ENCODE results near the gene SH3GL1. TPM values are rescaled to one million over a fixed set of nuclear protein-coding genes. Genes with fewer than 3 reads are reported as not detected.

The SH3GL1 gene
- polyA plus RNA-seq, 1 donor = 54.0 TPM

DNA sequence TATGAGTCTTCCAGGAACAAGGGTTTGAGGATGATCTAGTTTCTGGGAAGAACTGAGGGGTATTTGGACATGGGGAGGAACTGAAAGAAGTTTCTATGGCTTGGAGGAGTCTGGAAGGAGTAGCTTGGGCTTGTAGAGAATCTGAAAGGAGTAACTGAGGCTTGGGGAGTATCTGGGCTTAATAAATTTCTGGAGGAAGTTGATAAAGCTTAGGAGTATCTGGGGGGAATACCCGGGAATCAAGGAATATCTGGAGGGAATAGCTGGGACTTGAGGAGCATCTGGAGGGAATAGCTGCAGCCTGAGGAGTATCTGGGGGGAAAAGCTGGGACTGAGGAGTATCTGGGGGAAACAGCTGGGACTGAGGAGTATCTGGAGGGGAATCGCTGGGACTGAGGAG is 79.9 kb downstream of the SH3GL1 start:
- DNase-seq = no peak

DNA sequence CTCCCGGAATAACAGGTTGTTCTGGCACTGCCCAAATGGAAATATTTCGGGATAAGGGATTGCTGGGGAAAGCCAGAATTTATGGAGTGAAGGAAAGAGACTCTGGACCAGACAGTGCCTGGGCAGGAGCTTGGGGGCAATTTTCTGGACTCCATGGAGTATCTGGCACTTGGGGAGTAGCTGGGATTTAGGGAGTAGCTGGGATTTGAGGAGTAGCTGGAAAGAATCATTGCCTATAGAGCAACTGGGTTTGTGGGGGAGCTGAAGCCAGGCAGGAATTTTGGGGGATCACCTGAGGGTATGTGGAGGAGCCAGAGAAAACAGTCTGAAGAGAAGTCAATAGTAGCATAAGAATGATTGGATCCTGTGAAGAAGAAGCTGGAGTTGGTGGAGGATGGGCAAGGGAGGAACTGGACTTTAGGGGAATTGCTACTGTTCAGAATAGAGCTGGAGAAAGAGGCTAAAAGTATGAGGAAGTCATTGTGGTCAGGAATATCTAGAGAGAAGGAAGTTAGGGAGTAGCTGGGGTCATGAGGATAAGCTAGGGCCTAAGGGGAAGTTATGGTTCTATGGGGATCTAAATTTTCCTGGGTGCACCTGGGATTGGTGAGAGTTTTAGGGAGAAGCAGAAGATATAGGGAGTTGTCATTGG is 81.2 kb downstream of the SH3GL1 start:
- DNase-seq = no peak

- DNase-seq = no peak
These were observed 81.9 kb downstream of the SH3GL1 start for GRCh38 chr19:4318460-4318859.

GRCh38 chr19:4316956-4317355 is 83.4 kb downstream of the SH3GL1 start:
- DNase-seq = no peak

- DNase-seq = no peak
These were observed 86.4 kb downstream of the SH3GL1 start for GRCh38 chr19:4313847-4314490.

Other genes starting within 250 kb of the SH3GL1 start
- gene CREB3L3, start 246.9 kb downstream of the SH3GL1 start, polyA plus RNA-seq (ENCODE audit: insufficient read length) = 1.00 TPM
- 16.3 TPM for gene SIRT6, start 218.0 kb downstream of the SH3GL1 start, polyA plus RNA-seq (ENCODE audit: insufficient read length)
- 1.4 TPM for gene ANKRD24, start 217.9 kb downstream of the SH3GL1 start, polyA plus RNA-seq (ENCODE audit: insufficient read length)
- 0.35 TPM for gene EBI3, start 171.0 kb downstream of the SH3GL1 start, polyA plus RNA-seq (ENCODE audit: insufficient read length)
- gene YJU2, start 153.5 kb downstream of the SH3GL1 start, polyA plus RNA-seq (ENCODE audit: insufficient read length) = 16.6 TPM
- gene SHD, start 121.3 kb downstream of the SH3GL1 start, polyA plus RNA-seq (ENCODE audit: insufficient read length) = 2.4 TPM
- gene TMIGD2, start 98.2 kb downstream of the SH3GL1 start, polyA plus RNA-seq (ENCODE audit: insufficient read length) = 0.42 TPM
- gene FSD1, start 95.9 kb downstream of the SH3GL1 start, polyA plus RNA-seq (ENCODE audit: insufficient read length) = 7.2 TPM
- 23.3 TPM for gene STAP2, start 61.7 kb downstream of the SH3GL1 start, polyA plus RNA-seq (ENCODE audit: insufficient read length)
- gene MPND, start 57.0 kb downstream of the SH3GL1 start, polyA plus RNA-seq (ENCODE audit: insufficient read length) = 23.2 TPM
- 33.5 TPM for gene CHAF1A, start 2.1 kb upstream of the SH3GL1 start, polyA plus RNA-seq (ENCODE audit: insufficient read length)
- 90.3 TPM for gene UBXN6, start 57.2 kb upstream of the SH3GL1 start, polyA plus RNA-seq (ENCODE audit: insufficient read length)
- 58.8 TPM for gene HDGFL2, start 71.8 kb upstream of the SH3GL1 start, polyA plus RNA-seq (ENCODE audit: insufficient read length)
- 1.3 TPM for gene PLIN4, start 117.9 kb upstream of the SH3GL1 start, polyA plus RNA-seq (ENCODE audit: insufficient read length)
- 5.3 TPM for gene PLIN5, start 134.7 kb upstream of the SH3GL1 start, polyA plus RNA-seq (ENCODE audit: insufficient read length)
- gene LRG1, start 139.5 kb upstream of the SH3GL1 start, polyA plus RNA-seq (ENCODE audit: insufficient read length) = 0.90 TPM
- 1.5 TPM for gene SEMA6B, start 159.1 kb upstream of the SH3GL1 start, polyA plus RNA-seq (ENCODE audit: insufficient read length)
- gene TNFAIP8L1, start 239.0 kb upstream of the SH3GL1 start, polyA plus RNA-seq (ENCODE audit: insufficient read length) = 13.5 TPM